A549 treated with ZK216348 at 1 μM for 4 hours (cell line): ENCODE data around the gene RAB33B. TPM values are rescaled to one million over a fixed set of nuclear protein-coding genes. Genes with fewer than 3 reads are reported as not detected.

Experiments used
- total RNA-seq: library from RNA; stranded (reverse); fragments of 200-300 nt; extraction: Qiagen RNA extraction; gene quantifications from 5 replicates; pipeline ENCODE4 v1.2.3, GENCODE V29; 2022; ENCODE audit warnings: low read depth

Gene RAB33B
- 1.5 to 2.5 TPM (median 2.3 TPM) in 5 replicates for total RNA-seq

DNA sequence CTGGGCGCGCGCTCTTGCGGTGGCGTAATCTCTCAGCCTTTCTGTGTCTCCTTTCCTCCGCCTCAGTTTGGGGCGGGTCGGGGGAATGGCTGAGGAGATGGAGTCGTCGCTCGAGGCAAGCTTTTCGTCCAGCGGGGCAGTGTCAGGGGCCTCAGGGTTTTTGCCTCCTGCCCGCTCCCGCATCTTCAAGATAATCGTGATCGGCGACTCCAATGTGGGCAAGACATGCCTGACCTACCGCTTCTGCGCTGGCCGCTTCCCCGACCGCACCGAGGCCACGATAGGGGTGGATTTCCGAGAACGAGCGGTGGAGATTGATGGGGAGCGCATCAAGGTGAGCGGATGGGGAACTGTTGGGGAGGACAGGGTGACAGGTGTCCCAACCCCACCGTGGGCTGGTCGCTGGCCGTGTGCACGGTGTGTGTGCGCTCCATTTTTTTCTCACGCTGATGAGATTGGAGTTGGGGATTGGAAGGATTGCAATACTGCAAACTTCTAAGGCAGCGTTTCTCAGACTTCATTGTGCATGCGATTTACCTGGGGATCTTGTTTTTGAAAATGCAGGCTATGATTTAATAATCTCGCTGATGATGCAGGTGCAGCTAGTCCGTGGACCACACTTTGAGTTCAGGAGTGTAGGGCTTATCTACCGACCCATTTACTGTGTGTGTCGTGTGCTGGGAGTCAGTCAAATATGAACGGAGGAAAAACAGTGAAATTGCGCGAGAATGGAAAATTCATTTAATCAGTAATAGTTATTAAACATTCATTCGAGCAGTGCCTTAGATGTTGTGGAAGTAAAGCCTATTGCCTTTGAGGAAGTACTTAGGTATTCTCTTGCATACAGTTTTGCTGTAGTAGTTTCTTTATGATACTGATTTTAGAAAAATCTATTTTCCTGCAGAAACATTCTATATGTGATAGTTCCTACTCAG lies at the start of gene RAB33B:
TSS of gene RAB33B (plus strand) at position 11 of the 935 bp plus-strand sequence. CDS start at position 86, 75 bp downstream.

Other genes starting within 250 kb of the RAB33B start
- gene MGARP, start 173.9 kb upstream of the RAB33B start, total RNA-seq: 0.58 to 1.1 TPM (median 0.68 TPM) in 5 replicates
- gene NAA15, start 152.6 kb upstream of the RAB33B start, total RNA-seq: 21.3 to 38.6 TPM (median 28.3 TPM) in 5 replicates
- gene NDUFC1, start 151.6 kb upstream of the RAB33B start, total RNA-seq: 67.1 to 81.5 TPM (median 71.0 TPM) in 5 replicates
- 28.4 to 46.0 TPM (median 40.6 TPM) in 5 replicates for gene SETD7, start 102.1 kb downstream of the RAB33B start, total RNA-seq
- 47.2 to 60.9 TPM (median 49.0 TPM) in 5 replicates for gene MGST2, start 211.7 kb downstream of the RAB33B start, total RNA-seq